SK-N-MC (cell line): ENCODE results near the gene FOXO1.

Experiments used
- EZH2 ChIP-seq: fragments of 200-600 bp; sonication (generic); IDR thresholded peaks from one replicate; pipeline ENCODE4 v1.6.1; 2017; ENCODE audit warnings: antibody characterized with exemption
- POLR2AphosphoS5 ChIP-seq: IDR thresholded peaks from 2 replicates; pipeline ENCODE4 v1.6.1; 2012; ENCODE audit warnings: mild to moderate bottlenecking, low read depth, low read length, borderline replicate concordance

- TF ChIP-seq EZH2 (no peak), POLR2AphosphoS5 (no peak)
Observed at GRCh38 chr13:40566811-40567210, 99.6 kb downstream of the FOXO1 start.
